Activated B cell treated with CpG ODN at 0.5 μM for 24 hours (primary cell): ENCODE data around the gene IL9R. TPM values are rescaled to one million over a fixed set of nuclear protein-coding genes. Genes with fewer than 3 reads are reported as not detected.

ENCODE experiments used
- ATAC-seq: fragments of 200-7000 bp; cut with Tn5 transposase; one replicate; pipeline ENCODE4 v1.10.0; 2021; ENCODE audit warnings: low read depth, mild to moderate bottlenecking, moderate library complexity
- CTCF ChIA-PET: fragments of 350-600 bp; sonication (Branson Sonifier 250); formaldehyde crosslinking; loops from one replicate; lab custom pipeline; 2021; ENCODE audit warnings: antibody characterized with exemption; lab: Charles Lee
- POLR2A ChIA-PET: fragments of 350-600 bp; sonication (Branson Sonifier 250); formaldehyde crosslinking; loops from one replicate; lab custom pipeline; 2021; ENCODE audit warnings: antibody characterized with exemption; lab: Charles Lee
- DNase-seq: peaks from one replicate; pipeline ENCODE4 v3.0.0; 2022
- H3K27ac Mint-ChIP-seq: one replicate; pipeline ENCODE4 v1.8.0; 2020; ENCODE audit warnings: mixed read lengths
- H3K27me3 Mint-ChIP-seq: one replicate; pipeline ENCODE4 v1.8.0; 2021; ENCODE audit warnings: mixed read lengths
- H3K36me3 Mint-ChIP-seq: one replicate; pipeline ENCODE4 v1.8.0; 2021; ENCODE audit warnings: low read depth, mixed read lengths
- H3K4me1 Mint-ChIP-seq: one replicate; pipeline ENCODE4 v1.8.0; 2021; ENCODE audit warnings: mixed read lengths
- H3K4me3 Mint-ChIP-seq: one replicate; pipeline ENCODE4 v1.8.0; 2020; ENCODE audit warnings: mild to moderate bottlenecking, mixed read lengths
- H3K9me3 Mint-ChIP-seq: one replicate; pipeline ENCODE4 v1.8.0; 2020; ENCODE audit warnings: mixed read lengths
- intact Hi-C: fragments of 100-400 bp; cut with micrococcal nuclease; formaldehyde crosslinking; loops from one replicate; pipeline ENCODE4 v1.15.1; 2024
- total RNA-seq: library from RNA; stranded (reverse); gene quantifications from 2 replicates; pipeline ENCODE4 v1.2.3, GENCODE V29; 2022
- TF ChIP-seq, protein P1 (sequence below): fragments of 200-600 bp; IDR thresholded peaks from one replicate; pipeline ENCODE4 v1.8.0; 2022; ENCODE audit warnings: antibody characterized with exemption, mild to moderate bottlenecking

The IL9R gene
- total RNA-seq, 1 donor from 2014 or later: 3.6 TPM

DNA sequence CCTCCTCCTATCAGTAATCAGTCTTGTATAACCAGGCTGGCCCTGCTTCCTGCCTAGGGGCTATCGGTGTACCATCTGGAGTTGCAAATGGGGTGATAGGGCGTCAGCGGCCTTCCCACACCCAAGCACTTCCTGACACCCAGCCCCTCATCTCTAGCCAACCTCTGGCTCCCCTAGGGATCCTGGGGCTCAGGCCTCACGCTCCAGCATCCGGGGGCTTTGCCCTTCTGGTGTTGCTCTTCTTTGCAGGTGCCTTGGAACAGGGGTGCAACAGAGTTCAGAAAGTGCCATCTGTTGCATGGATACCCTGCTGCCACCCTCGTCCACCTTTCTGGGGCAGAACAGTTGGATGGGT lies 4.1 kb downstream of the IL9R start:
- H3K27me3 Mint-ChIP-seq: no peaks in the 10 kb centered on the region
- no peak overlapping the region for H3K27ac Mint-ChIP-seq
- ChIA-PET POLR2A (no interaction called here), CTCF (no interaction called here)
- no peak overlapping the region for H3K4me3 Mint-ChIP-seq
- DNase-seq (no peak), ATAC-seq (no peak)
- no peaks in the 10 kb centered on the region for H3K4me1 Mint-ChIP-seq
- H3K36me3 Mint-ChIP-seq: no peaks in the 10 kb centered on the region
- H3K9me3 Mint-ChIP-seq: no peaks in the 10 kb centered on the region
- TF ChIP-seq, protein P1, sequence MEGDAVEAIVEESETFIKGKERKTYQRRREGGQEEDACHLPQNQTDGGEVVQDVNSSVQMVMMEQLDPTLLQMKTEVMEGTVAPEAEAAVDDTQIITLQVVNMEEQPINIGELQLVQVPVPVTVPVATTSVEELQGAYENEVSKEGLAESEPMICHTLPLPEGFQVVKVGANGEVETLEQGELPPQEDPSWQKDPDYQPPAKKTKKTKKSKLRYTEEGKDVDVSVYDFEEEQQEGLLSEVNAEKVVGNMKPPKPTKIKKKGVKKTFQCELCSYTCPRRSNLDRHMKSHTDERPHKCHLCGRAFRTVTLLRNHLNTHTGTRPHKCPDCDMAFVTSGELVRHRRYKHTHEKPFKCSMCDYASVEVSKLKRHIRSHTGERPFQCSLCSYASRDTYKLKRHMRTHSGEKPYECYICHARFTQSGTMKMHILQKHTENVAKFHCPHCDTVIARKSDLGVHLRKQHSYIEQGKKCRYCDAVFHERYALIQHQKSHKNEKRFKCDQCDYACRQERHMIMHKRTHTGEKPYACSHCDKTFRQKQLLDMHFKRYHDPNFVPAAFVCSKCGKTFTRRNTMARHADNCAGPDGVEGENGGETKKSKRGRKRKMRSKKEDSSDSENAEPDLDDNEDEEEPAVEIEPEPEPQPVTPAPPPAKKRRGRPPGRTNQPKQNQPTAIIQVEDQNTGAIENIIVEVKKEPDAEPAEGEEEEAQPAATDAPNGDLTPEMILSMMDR: no peak
- intact Hi-C loops: no loop called here

DNA sequence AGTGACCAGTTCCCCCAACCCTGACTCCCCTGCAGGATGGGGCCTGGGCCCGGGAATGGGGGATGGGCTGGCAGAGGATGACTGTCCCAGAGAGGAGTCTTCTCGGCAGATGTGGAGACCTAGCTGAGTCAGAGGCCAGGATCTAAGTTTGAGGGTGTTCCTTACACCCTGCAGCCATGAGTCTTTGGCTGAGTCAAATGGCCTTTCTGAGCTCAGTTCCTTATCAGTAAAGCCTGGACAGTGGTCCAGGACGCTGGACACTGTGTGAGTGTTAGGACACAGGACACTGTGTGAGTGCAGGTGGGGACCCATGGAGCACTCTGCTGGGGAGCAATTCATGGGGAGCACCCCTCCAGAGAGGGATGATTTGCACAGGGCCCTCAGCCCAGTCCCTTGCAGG lies 5.0 kb downstream of the IL9R start:
- DNase-seq (no peak), ATAC-seq (no peak)
- no peaks in the 10 kb centered on the region for H3K9me3 Mint-ChIP-seq
- H3K27ac Mint-ChIP-seq: no peak overlapping the region
- ChIA-PET CTCF (no interaction called here), POLR2A (no interaction called here)
- no peaks in the 10 kb centered on the region for H3K27me3 Mint-ChIP-seq
- no peak overlapping the region for H3K4me3 Mint-ChIP-seq
- H3K4me1 Mint-ChIP-seq: no peaks in the 10 kb centered on the region
- intact Hi-C loops: no loop called here
- TF ChIP-seq, protein P1: no peak
- no peaks in the 10 kb centered on the region for H3K36me3 Mint-ChIP-seq

DNA sequence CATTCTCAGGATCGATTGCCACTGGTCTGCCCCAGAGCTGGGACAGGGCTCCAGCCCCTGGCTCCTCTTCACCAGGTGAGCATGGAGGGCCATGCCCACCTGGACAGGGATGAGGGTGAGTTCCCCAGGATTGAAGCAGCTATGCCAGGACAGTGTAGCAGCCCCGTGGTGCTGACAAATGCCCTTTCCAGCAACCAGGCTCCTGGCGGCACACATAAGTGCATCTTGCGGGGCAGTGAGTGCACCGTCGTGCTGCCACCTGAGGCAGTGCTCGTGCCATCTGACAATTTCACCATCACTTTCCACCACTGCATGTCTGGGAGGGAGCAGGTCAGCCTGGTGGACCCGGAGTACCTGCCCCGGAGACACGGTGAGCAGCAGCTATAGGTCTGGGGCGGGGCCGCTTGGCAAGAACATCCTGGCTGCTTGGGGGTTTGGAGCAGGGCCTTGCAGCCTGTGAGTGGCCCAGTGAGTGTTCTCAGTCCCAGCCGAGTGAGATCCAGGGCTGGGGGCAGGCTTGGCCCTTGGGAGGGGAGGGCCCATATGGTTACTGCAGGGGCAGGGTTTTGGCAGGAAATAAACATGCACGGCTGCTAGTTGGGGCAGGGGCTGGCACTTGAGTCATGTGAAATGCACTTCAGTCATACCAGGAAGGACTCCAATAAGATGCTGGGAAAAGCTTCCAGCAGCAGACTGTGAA lies 6.1 kb downstream of the IL9R start:
- no peak overlapping the region for H3K27ac Mint-ChIP-seq
- H3K9me3 Mint-ChIP-seq: no peaks in the 10 kb centered on the region
- CTCF ChIA-PET: no interaction called here
- no peaks in the 10 kb centered on the region for H3K4me1 Mint-ChIP-seq
- TF ChIP-seq, protein P1: no peak
- intact Hi-C loops: no loop called here
- DNase-seq (no peak), ATAC-seq (no peak)
- H3K27me3 Mint-ChIP-seq: no peaks in the 10 kb centered on the region
- POLR2A ChIA-PET: no interaction called here
- no peaks in the 10 kb centered on the region for H3K36me3 Mint-ChIP-seq
- no peak overlapping the region for H3K4me3 Mint-ChIP-seq

DNA sequence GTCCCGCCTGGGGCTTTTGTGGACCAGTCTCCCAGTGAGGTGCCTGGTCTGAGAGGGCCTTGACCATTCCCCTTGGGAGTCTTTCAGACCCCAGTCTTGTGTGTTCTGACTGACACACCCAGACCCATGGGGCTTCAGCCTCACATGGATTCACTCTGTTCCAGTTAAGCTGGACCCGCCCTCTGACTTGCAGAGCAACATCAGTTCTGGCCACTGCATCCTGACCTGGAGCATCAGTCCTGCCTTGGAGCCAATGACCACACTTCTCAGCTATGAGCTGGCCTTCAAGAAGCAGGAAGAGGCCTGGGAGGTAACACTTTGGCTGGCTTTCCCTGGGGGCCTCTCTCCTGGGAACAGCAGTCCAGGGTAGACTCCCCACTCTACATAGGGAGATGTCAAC lies 6.8 kb downstream of the IL9R start:
- Mint-ChIP-seq H3K9me3 (no peaks in the 10 kb centered on the region), H3K27ac (no peak overlapping the region), H3K4me3 (no peak overlapping the region), H3K27me3 (no peaks in the 10 kb centered on the region), H3K4me1 (no peaks in the 10 kb centered on the region), H3K36me3 (no peaks in the 10 kb centered on the region)
- POLR2A ChIA-PET: no interaction called here
- DNase-seq (no peak), ATAC-seq (no peak)
- intact Hi-C loops: no loop called here
- CTCF ChIA-PET: no interaction called here
- TF ChIP-seq, protein P1: no peak

DNA sequence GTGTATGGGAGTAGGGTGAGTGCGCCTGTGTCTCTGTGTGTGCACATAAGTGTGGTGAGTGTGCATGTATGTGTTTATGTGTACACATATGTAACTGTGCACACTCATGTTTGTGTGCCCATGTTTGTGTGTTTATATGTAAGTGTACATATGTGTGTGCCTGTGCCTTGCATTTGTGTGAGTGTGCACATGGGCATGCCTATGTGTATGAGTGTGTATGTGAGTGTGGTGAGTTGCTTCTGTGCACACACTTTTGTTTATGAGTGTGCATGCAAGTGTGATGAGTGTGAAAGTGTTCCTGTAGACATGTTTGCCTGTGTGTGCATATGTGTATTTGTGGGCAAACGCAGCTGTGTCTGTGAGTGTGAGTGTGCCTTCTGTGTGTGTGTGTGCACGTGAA lies 7.2 kb downstream of the IL9R start:
- no peaks in the 10 kb centered on the region for H3K9me3 Mint-ChIP-seq
- TF ChIP-seq, protein P1: no peak
- ATAC-seq (no peak), DNase-seq (no peak)
- intact Hi-C loops: no loop called here
- CTCF ChIA-PET: no interaction called here
- no peak overlapping the region for H3K4me3 Mint-ChIP-seq
- H3K36me3 Mint-ChIP-seq: no peaks in the 10 kb centered on the region
- H3K4me1 Mint-ChIP-seq: no peaks in the 10 kb centered on the region
- no peak overlapping the region for H3K27ac Mint-ChIP-seq
- POLR2A ChIA-PET: no interaction called here
- no peaks in the 10 kb centered on the region for H3K27me3 Mint-ChIP-seq
